GM19463 (cell line): ENCODE data around the gene STARD8.
"Not testable (repeated sequence)": the region's sequence is repeated elsewhere in the genome, so short reads cannot be mapped to it uniquely, and the experiment has no call there.

ENCODE experiments used
- ATAC-seq: cut with Tn5 transposase; IDR thresholded peaks from one replicate; pipeline ENCODE4 v1.9.1; 2021; ENCODE audit warnings: mild to moderate bottlenecking, moderate library complexity; ENCODE audit not compliant: unreplicated experiment

Gene STARD8

DNA sequence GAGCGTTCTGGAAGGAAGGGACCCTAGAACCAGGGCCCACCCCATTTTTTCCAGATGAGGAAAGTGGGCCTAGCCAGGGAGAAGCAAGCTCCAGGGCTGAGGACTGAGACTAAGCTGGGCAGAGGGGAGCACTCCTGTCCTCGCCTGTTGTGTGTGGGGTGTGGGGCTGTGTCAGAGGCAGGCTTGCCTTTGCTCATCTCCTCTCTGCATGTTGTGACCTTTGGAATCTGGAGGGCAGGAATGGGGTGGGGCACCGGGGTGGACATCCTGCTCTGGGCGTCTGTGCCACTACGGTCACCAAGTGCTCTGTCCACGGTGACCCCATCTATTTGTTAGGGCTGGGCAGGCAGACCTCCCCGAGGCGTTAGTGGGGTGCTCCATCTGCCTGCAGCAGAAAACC, 41.5 kb downstream of the STARD8 start:
- not testable (repeated sequence) for ATAC-seq

DNA sequence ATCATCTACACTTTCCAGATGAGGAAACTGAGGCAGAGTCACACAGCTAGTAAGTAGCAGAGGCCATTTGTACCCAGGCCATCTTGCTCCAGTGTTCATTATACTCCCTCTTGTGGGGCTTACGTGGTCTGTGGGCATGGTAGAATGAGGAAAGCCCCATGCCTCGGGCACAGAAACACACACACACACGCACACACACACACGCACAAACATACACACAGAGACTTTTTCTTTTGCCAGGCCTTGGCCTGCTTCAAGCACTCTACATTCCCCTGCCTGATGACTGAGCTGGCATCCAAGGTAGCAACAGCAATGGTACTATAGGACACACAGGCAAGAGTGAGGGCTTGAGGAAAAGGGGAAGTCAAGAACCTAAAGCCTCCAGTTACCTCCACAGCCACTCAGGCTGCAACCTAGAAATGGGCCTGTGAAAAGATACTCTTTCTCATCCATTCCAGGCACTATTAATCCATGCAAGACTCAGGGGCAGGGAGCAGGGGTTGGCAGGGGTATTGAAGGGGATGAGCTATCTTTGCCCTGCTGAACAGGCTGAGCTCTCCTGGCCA, 43.6 kb downstream of the STARD8 start:
- ATAC-seq: no peak

DNA sequence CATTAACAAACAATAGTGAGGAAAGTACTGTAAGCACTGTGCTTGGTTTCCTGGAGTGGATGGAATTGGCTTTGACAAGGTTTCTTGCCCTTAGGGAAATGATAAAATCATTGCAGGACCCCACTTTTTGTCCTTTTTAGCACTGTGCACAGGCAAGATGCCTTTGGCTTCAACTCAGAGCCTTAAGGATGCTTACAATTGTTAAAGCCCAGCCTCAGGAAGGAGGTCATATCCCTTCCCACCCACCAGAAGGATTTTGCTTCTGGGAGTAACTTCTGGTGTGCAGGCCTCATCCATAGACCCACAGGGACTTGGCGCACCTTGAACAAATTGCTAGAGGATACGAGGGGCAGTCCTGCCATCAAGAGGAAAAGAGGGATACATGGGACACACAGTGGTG, 44.5 kb downstream of the STARD8 start:
- ATAC-seq: no peak

DNA sequence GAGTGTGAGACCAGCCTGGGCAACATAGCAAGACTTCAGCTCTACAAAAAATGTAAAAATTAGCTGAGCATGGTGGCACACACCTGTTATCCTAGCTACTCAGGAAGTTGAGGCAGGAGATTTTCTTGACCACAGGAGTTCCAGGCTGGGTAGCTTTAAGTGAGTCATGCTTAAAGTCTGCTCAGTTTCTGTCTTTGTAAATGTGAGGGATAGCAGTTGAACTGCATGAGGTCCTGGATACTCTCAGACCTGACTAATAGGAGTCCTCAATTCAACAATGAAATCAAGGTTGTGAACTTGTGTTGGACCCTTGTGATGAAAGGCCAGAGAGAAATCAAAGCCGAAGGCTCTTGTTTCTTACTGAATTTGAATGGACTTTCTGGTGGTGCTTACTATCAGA, 45.2 kb downstream of the STARD8 start:
- no peak for ATAC-seq

DNA sequence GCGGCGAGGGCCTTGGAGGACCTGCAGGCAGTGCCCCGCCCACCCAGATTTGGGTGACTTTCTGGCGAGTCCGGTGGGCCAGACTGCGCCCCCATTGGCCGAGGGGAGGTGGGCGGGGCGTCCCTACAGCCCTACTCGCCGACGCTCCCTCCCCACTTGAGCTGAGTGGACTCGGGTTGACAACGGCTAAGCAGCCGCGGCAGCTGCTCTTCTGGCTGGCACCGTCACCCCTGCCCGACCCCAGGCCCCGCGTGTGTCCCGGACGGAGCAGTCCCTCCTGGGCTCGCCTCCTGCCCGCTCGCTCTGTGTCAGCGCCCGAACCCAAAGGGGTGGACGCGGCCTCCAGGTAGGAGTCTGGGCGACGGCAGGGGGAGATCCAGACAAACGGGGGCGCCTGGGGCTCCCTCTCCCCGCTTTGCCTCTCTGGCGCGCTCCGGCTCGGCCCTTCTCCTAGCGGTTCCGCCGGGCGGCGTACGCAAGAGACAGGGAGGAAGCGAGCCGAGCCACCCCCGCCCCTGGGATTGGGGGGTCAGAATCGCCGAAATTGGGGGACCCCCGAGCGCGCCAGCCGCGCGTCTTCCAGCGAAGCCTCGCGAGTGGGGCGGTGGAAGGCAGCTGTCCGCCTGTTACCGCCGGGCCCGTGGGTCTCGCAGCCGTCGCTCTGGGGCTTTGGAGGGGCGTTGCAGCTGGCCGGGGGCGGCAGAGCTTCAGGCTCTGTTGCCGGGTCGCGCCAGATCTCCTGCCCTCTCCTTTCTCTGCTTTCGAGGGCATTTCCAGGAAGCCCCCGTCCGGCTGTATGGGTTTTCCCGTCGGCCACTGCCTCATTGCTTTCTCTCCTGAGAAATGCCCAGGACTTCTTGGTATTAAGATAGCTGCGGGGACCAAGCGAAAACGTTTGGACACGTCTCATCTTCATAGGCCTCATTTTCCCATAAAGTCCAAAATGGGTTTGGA, 46.3 kb downstream of the STARD8 start:
- peak; percentile 34 for ATAC-seq

DNA sequence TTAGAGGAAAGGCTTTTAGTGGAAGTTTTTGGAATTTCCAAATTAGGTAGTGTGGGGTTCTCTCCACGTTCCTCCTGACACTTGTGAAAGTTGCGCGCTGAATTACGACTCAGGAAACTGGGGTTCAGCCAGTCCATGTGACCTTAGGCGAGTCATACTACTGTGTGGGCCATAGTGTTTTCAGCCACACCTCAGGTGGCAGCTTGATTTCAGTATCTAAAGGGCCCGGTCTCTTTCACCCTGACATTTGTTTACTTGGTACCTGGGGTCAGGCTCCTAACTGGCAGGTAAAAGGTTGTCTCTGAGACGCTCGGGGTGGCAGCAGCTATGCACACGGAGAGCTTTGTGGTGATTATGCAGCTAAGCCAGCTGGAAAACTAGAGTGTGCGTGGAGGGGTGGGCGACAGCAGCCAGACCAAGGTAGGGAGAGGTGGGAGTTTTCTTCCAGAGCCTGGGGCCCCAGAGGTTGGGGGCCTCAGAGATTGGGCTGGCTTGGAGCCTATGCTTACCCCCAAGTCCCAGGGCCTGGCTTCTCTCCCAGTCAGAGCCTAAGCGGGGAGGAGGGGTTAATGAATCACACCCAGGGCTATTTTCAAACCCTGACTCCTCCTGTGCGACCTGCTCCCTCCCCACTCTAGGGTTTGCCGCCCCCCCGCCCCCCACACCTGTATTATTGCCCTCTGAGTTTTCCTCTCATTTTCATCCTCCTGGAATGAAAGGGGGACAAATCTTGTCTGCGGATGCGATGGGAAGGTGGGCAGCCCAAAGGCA, 47.2 kb downstream of the STARD8 start:
- ATAC-seq: no peak

DNA sequence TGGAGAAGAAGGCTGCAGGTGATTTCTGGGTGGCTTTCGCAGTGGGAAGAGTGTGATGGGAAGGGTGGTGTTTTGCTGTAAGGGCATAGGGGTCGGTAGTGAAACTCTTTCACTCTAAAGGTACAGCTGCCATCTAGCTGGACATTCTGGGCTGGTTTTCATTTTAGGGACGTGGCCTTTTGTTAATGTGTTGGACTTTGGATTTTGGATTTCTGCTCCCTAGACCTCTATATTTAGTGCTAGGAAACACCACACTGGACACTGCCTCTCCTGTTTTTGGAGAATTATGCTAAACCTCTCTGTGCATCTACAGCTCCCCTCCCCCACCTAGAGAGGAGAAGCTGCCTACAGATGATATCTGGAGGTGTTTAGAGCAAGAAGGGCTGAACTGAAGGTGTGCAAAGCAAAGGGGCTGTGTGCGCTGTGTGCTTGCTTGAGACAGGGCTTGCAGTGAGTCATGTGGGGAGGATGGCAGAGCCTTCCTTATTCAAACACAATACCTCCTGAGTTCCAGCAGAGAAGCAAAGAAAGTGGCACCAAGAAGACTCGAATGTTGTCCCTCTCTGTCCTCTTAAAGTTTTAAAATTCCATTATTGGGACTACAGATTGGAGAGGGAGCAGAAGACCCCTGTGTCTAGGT, 47.9 kb downstream of the STARD8 start:
- no peak for ATAC-seq

DNA sequence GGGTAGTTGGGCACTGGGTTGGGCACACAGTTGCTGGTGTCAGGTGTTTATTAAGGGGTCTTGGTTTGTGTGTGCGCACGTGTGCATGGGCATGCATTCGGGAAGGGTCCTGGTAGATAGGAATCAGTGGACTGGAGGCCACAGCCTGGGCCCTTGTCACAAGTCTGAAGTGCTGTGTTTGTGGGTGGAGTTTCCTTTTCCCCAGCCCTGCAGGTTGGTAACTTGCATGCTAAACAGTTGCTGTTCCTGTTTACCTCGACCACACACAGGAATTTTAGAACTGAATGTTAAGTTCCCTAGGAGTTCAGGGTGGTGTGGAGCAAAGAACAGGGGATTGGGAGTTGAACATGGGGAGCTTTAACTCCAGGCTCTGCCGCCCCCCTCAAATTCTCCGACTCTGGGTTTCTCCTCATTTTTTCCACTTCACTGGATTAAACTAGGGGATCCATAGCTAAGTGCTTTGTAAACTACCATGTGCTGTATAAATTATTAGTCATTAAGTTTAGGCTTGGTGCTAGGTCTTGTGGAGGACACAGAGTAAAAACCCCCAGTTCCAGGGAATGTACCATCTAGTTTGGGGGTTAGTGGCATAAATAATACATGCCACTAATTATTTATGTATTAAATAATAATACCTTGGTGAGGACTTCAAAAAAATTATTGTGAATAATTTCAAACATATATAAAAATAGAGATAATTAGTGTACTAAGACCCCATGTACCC, 49.0 kb downstream of the STARD8 start:
- ATAC-seq: no peak

DNA sequence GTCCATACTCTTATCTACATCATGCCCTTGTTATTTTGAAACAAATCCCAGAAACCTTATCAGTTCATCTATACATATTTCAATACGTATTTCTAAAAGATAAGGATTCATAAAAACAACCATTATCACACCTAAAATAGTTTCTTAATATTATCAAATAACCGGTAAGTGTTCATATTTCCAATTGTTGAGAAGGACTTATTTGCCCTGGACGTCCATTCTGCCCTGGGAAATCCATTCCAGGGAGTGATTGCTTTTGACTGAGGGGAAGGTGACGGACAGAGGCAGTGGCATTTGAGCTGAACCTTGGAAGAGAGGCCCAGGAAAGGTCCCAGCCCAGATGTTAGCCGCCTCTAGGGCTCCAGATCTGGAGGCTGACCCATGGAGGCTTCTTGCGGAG, 49.6 kb downstream of the STARD8 start:
- ATAC-seq: no peak

DNA sequence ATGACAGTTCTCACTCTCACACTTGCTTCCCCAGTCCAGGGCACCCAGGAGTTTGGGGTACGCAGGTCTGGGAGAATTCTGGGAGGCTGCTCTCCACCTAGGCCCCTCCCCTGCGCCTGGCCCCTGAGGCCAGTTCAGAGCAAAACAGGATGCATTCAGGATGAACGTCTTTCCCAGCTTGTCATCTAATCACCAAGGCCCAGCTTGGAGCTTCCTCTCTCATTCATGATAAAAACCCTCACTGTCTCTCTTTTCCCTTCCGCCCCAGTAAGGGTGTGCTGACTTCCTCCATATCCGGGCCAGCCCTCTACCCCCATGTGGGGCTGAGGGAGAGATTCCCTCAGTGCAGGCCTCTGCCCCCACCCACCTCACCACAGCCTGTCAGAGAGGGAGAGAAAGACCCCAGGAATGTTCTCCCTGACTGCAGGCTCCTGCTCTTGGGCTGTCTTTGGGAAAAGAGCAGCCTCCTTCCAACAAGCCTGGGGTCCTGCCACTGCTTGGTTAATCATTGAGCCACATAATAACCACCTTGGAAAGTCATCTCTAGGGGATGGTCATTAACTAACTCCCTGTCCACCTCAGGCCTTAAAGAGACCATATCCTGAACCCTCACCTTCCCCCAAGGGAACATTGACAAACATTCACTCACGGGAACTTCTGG, 50.1 kb downstream of the STARD8 start:
- no peak for ATAC-seq

DNA sequence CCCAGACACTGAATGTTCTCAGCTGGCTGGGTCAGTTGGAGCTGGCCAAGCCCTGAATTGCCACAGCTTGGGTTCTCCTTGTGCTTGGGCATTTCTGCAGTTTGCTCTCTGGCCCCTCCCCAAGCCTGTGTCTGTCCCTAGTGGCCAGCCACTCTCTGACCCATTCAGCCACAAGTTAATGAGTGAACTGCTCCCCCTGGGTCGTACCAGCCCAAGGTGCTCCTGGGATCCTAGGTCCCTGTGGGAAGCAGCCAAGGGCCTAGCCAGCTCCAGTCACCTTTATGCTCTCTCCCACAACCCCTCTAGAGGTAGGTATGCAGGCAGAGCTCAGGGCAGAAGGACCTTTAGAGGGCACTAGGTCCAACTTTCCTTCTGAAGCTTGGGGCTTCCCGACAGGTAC, 51.5 kb downstream of the STARD8 start:
- peak; percentile 35 for ATAC-seq

DNA sequence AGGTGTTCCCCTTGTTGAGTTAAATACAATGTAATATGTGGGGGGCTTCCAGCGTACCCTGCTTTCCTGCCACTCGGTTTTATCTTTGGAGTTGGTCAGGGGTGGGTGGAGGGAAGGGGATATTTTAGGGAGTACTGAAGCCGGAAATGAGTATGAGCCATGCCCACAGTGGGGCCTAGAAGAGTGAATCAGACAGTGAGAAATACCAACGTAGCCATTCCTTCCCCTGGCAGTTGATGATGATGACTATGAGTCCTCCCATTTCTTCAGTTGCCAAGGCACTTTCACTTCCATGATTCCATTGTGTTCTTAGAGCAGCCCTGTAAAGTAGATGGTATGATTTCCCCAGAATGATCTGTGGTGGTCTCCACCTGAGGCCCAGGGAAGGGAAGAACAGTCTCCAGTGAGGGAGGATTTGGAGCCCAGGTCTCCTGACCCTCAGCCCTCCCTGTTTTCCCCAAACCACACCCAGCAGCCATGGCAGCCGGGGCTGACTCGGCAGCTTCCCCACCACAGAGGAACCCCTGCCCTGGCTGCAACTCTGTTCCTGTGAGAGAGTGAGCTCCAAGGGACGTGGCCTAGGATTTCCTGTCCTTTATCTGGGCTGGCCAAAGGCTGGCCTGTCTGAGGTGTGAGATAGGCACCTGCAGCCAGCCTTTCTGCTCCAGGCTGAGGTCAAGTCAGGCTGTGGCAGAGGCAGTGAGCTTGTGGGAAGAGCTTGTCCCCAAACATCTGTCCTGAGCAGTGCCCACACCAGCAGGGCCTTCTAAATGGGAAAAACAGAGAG, 52.7 kb downstream of the STARD8 start:
- no peak for ATAC-seq

DNA sequence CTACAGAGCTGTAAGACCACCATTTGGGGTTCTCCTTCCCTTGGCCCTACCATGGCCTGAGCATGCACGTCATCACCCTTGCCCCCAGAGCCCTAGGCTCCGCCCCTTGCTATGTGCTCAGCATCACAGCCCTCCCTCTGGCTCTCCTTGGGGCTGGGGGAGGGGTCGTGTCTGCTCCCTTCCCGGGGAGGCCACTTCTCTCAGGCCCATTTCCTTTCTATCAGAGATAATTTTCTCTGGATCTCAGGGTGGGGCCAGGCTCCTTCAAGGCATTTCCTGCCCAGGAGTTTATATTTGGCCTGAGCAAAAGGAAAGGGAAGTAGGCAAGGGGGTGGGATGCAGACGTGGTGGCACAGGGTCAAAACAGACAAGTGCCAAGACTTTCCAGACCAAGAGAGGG, 55.9 kb downstream of the STARD8 start:
- no peak for ATAC-seq

DNA sequence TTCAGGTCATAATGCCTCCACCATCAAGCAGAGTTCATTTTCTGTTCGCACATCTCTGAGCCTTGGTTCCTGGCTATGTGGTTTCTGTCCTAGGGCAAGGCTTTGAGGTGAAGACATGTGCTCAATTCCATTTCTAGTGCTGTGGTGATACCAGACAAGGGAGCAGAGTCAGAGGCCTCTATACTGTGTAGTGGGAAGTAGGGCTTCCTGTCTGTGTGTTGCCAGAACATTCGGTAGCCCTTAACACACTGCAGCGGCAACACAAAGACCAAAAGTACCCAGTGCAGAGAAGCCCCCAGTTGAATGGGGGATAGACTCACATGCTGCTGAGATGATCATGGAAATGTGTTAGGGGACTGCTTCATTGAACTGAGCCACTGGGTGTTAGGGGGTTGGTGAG, 56.4 kb downstream of the STARD8 start:
- ATAC-seq: no peak

DNA sequence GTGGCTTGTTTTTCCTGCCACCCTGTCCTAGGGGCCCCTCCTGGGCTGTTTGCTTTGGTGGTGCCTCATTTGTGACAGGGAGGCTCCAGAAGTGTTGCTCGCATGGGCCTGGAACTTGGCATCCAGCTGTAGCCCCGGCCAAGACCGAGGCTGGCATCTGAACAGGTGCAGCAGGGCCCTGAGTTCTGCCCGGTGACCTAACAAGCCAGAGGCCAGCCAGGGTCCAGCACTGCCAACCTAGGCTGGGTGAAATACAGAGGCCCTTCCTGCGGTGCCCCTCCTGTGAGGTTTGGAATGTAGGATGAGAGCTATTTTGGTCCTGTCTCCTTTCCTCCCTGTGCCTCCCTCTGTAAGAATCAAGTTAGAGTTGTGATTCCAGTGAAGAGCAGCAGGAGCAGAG, 58.5 kb downstream of the STARD8 start:
- ATAC-seq: no peak

DNA sequence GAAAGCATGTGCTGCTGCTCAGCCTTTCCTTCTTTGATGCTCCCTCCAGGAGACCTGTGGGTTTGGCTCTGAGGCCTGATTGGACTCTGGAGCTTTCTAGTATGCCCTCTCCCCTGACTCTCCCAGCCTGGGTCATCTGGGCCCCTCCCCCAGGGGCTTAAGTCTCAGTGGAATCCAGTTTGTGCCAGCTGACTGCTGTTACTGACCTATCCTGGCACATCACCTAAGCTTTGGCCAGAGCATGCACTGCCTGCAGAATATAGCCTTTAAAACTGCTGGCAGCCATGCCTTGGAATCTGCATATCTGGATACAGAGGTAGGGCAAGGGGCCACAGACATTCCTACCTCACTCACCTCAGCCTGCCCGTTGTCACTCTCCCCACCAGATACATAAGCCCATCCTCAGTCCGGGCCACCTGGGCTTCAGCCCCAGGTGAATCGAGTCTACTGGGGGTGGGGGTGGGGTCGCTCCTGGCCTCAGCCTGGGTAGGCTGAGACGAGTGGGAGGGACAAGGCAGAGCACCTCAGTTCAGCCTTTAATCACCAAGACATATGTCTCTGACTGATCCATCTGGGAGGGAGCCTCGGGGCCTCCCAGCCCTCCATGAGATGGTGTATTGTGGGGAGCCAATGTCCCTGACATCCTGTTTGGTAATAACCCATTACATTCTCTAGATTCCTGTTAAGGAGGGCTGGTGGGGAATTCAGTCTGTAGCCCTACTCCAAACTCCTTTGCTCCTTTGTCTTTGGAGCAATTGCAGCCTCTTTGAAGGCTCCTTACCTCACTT, 61.2 kb downstream of the STARD8 start:
- no peak for ATAC-seq

DNA sequence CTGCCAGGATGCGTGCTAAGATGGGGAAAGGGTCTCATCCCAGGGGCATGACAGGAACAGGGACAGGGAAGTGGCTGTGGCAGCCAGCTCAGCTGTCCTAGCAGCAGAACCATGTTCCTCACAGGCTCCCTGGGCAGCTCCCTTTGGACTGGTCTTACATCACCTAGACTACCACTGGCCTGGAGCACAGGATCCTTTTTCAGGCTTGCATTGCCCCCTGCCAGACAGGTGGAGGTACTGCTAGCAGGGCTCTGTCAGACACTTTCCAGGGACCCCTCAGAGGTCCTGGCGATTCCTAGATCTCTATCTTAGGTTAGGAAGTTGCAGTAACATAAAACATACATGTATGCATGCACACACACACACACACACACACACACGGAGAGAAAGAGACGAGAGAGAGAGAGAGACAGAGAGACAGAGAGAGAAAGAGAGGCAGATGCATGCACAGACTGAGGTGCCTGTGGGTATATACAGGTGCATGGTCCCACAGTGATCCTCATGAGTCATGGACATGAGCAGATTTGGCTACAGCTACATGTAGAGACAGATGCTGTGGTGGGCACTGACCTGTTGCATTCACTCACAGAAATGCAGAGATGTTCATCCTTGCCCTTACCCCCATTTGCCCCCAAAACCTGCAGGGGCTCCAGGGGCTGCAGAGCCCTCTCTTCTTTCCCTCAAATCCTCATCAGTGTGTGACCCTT, 63.6 kb downstream of the STARD8 start:
- ATAC-seq: peak; percentile 75

DNA sequence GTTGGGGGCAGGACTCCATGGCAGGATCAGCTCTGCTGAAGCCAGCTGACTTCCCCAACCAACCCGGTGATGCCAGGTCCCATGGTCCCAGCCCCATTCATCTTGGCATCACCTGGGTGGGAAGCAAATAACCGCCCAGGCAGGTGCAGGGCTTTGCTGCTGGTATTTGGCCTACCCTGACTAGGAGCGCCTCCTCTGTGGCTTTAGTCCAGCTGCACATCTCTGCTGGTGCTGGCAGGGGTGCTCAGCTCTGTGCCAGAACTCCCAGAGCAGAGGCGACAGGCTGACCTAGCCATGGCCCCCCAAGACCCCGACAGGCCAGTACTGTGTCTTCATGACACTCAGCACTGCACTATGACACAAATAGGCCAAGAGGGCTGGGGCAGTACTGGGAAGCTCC, 64.4 kb downstream of the STARD8 start:
- ATAC-seq: no peak
